Neural cell (in vitro differentiated cells): ENCODE measurements around the gene PBRM1. TPM values are rescaled to one million over a fixed set of nuclear protein-coding genes. Genes with fewer than 3 reads are reported as not detected.

Source experiments
- H2AFZ ChIP-seq: fragments of 200-600, 300-800 bp; sonication (generic), shearing (Covaris generic); 2 replicates; pipeline ENCODE4 v1.6.0; 2014; ENCODE audit warnings: low read depth, mild to moderate bottlenecking, antibody characterized with exemption, low read length, moderate library complexity
- H3F3A ChIP-seq: fragments of 200-600 bp; shearing (Covaris generic); 2 replicates; pipeline ENCODE4 v1.6.1; 2016; ENCODE audit warnings: mild to moderate bottlenecking, moderate library complexity, mixed read lengths, antibody characterized with exemption, low read length; ENCODE audit not compliant: insufficient read depth, poor library complexity, severe bottlenecking
- H3K27ac ChIP-seq: fragments of 200-600, 300-800 bp; sonication (generic), shearing (Covaris generic); 2 replicates; pipeline ENCODE4 v1.5.1; 2014; ENCODE audit warnings: mild to moderate bottlenecking, low read length, moderate library complexity
- H3K27me3 ChIP-seq: fragments of 300-800, 200-600 bp; sonication (generic), shearing (Covaris generic); 2 replicates; pipeline ENCODE4 v1.6.0; 2014; ENCODE audit warnings: mild to moderate bottlenecking, low read depth, low read length, moderate library complexity; ENCODE audit not compliant: insufficient read depth
- H3K36me3 ChIP-seq: fragments of 300-800, 200-600 bp; sonication (generic), shearing (Covaris generic); 2 replicates; pipeline ENCODE4 v1.5.1; 2014; ENCODE audit warnings: mild to moderate bottlenecking, antibody characterized with exemption, low read length, moderate library complexity; ENCODE audit not compliant: insufficient read depth
- H3K4me2 ChIP-seq: fragments of 300-800, 200-600 bp; sonication (generic), shearing (Covaris generic); 2 replicates; pipeline ENCODE4 v1.6.0; 2014; ENCODE audit warnings: mild to moderate bottlenecking, low read length
- H3K4me3 ChIP-seq: fragments of 300-800, 200-600 bp; sonication (generic), shearing (Covaris generic); 2 replicates; pipeline ENCODE4 v1.5.1; 2014; ENCODE audit warnings: mild to moderate bottlenecking, low read length, moderate library complexity
- H3K79me2 ChIP-seq: fragments of 200-600 bp; shearing (Covaris generic); replicated peaks from 2 replicates; pipeline ENCODE4 v1.6.0; 2014; ENCODE audit warnings: mild to moderate bottlenecking, low read length, moderate library complexity; ENCODE audit not compliant: insufficient read depth
- H3K9ac ChIP-seq: fragments of 300-800, 200-600 bp; sonication (generic), shearing (Covaris generic); 2 replicates; pipeline ENCODE4 v1.6.1; 2016; ENCODE audit warnings: mild to moderate bottlenecking, low read length, mixed read lengths
- H3K9me2 ChIP-seq: fragments of 200-600 bp; shearing (Covaris generic); 2 replicates; pipeline ENCODE4 v1.6.1; 2016; ENCODE audit warnings: mild to moderate bottlenecking, low read length, mixed read lengths; ENCODE audit not compliant: insufficient read depth
- H3K9me3 ChIP-seq: fragments of 200-600, 300-800 bp; sonication (generic), shearing (Covaris generic); 2 replicates; pipeline ENCODE4 v1.6.1; 2016; ENCODE audit warnings: mild to moderate bottlenecking, mixed run types, low read length, moderate library complexity, mixed read lengths
- H4K20me1 ChIP-seq: fragments of 200-600 bp; shearing (Covaris generic); 2 replicates; pipeline ENCODE4 v1.6.1; 2016; ENCODE audit warnings: mild to moderate bottlenecking, mixed run types; ENCODE audit not compliant: insufficient read depth
- EP300 ChIP-seq: fragments of 450-650 bp; conservative IDR thresholded peaks from 2 replicates; pipeline ENCODE4 v1.6.1; 2014; ENCODE audit warnings: antibody characterized with exemption, mild to moderate bottlenecking, moderate library complexity; ENCODE audit not compliant: poor library complexity, severe bottlenecking
- EZH2 ChIP-seq: fragments of 200-600, 300-800 bp; shearing (Covaris generic), sonication (generic); IDR thresholded peaks from 2 replicates; pipeline ENCODE4 v1.6.1; 2014; ENCODE audit warnings: antibody characterized with exemption, low read length, borderline replicate concordance, mild to moderate bottlenecking; ENCODE audit not compliant: insufficient read depth, poor library complexity, severe bottlenecking
- MXI1 ChIP-seq: fragments of 450-650 bp; conservative IDR thresholded peaks from 2 replicates; pipeline ENCODE4 v1.6.1; 2014; ENCODE audit warnings: antibody characterized with exemption, mild to moderate bottlenecking; ENCODE audit not compliant: poor library complexity, severe bottlenecking
- POLR2AphosphoS5 ChIP-seq: IDR thresholded peaks from 2 replicates; pipeline ENCODE4 v1.6.1; 2012
- RAD21 ChIP-seq: fragments of 450-650 bp; conservative IDR thresholded peaks from 2 replicates; pipeline ENCODE4 v1.6.1; 2014; ENCODE audit warnings: antibody characterized with exemption, mild to moderate bottlenecking, moderate library complexity
- SMC3 ChIP-seq: fragments of 450-650 bp; conservative IDR thresholded peaks from 2 replicates; pipeline ENCODE4 v1.6.1; 2014; ENCODE audit warnings: antibody characterized with exemption, mild to moderate bottlenecking, moderate library complexity; ENCODE audit not compliant: poor library complexity
- TAF1 ChIP-seq: IDR thresholded peaks from 2 replicates; pipeline ENCODE4 v1.6.1; 2012; ENCODE audit warnings: low read depth
- polyA plus RNA-seq: library from polyadenylated mRNA; depleted of rRNA; stranded (reverse); fragments of >200 nt; gene quantifications from 2 replicates; pipeline ENCODE4 v1.2.3, GENCODE V29; 2014
- TF ChIP-seq, protein P1 (sequence below): IDR thresholded peaks from 2 replicates; pipeline ENCODE4 v1.6.1; 2012; ENCODE audit warnings: borderline replicate concordance
- TF ChIP-seq, protein P2 (sequence below): fragments of 450-650 bp; IDR thresholded peaks from 2 replicates; pipeline ENCODE4 v1.5.1; 2014; ENCODE audit warnings: antibody characterized with exemption, mild to moderate bottlenecking, moderate library complexity; ENCODE audit not compliant: poor library complexity, severe bottlenecking

The PBRM1 gene
- polyA plus RNA-seq, 1 donor from 2014 or later, result 66.6 TPM

DNA sequence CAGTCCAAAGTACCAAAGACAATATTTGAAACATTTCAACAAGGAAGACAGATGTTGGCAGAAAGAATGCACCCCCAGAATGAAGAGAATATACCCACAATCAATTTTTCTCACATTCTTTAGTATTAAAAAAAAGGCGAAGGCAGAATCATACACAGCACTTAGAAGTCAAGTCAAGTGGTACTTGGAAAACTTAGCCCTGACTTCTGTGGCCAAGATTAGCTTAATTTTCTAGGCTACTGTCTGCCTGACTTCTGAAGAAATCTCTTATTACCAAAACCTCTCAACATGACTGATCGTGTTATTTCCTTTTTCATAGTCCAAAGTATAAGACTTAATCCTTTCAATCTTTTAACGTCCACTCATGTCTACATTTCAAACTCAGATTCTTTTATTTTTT, 60.7 kb downstream of the PBRM1 start:
- no peak overlapping the region for H3K27ac ChIP-seq
- H3K9ac ChIP-seq, result no peak overlapping the region
- no peaks in the 10 kb centered on the region for H3K9me3 ChIP-seq
- no peak overlapping the region for H3K4me3 ChIP-seq
- no peaks in the 10 kb centered on the region for H3F3A ChIP-seq
- H3K4me2 ChIP-seq, result no peak overlapping the region
- no peaks in the 10 kb centered on the region for H3K27me3 ChIP-seq
- no peaks in the 10 kb centered on the region for H3K79me2 ChIP-seq
- H4K20me1 ChIP-seq, result no peaks in the 10 kb centered on the region
- no peaks in the 10 kb centered on the region for H3K9me2 ChIP-seq
- H3K36me3 ChIP-seq, result no peaks in the 10 kb centered on the region
- TF ChIP-seq, protein P1, sequence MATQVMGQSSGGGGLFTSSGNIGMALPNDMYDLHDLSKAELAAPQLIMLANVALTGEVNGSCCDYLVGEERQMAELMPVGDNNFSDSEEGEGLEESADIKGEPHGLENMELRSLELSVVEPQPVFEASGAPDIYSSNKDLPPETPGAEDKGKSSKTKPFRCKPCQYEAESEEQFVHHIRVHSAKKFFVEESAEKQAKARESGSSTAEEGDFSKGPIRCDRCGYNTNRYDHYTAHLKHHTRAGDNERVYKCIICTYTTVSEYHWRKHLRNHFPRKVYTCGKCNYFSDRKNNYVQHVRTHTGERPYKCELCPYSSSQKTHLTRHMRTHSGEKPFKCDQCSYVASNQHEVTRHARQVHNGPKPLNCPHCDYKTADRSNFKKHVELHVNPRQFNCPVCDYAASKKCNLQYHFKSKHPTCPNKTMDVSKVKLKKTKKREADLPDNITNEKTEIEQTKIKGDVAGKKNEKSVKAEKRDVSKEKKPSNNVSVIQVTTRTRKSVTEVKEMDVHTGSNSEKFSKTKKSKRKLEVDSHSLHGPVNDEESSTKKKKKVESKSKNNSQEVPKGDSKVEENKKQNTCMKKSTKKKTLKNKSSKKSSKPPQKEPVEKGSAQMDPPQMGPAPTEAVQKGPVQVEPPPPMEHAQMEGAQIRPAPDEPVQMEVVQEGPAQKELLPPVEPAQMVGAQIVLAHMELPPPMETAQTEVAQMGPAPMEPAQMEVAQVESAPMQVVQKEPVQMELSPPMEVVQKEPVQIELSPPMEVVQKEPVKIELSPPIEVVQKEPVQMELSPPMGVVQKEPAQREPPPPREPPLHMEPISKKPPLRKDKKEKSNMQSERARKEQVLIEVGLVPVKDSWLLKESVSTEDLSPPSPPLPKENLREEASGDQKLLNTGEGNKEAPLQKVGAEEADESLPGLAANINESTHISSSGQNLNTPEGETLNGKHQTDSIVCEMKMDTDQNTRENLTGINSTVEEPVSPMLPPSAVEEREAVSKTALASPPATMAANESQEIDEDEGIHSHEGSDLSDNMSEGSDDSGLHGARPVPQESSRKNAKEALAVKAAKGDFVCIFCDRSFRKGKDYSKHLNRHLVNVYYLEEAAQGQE, result no peak
- TF ChIP-seq, protein P2, sequence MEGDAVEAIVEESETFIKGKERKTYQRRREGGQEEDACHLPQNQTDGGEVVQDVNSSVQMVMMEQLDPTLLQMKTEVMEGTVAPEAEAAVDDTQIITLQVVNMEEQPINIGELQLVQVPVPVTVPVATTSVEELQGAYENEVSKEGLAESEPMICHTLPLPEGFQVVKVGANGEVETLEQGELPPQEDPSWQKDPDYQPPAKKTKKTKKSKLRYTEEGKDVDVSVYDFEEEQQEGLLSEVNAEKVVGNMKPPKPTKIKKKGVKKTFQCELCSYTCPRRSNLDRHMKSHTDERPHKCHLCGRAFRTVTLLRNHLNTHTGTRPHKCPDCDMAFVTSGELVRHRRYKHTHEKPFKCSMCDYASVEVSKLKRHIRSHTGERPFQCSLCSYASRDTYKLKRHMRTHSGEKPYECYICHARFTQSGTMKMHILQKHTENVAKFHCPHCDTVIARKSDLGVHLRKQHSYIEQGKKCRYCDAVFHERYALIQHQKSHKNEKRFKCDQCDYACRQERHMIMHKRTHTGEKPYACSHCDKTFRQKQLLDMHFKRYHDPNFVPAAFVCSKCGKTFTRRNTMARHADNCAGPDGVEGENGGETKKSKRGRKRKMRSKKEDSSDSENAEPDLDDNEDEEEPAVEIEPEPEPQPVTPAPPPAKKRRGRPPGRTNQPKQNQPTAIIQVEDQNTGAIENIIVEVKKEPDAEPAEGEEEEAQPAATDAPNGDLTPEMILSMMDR, result no peak
- TF ChIP-seq RAD21 (no peak), EZH2 (no peak), MXI1 (no peak), EP300 (no peak), POLR2AphosphoS5 (no peak), SMC3 (no peak), TAF1 (no peak)
- H2AFZ ChIP-seq, result no peak overlapping the region

DNA sequence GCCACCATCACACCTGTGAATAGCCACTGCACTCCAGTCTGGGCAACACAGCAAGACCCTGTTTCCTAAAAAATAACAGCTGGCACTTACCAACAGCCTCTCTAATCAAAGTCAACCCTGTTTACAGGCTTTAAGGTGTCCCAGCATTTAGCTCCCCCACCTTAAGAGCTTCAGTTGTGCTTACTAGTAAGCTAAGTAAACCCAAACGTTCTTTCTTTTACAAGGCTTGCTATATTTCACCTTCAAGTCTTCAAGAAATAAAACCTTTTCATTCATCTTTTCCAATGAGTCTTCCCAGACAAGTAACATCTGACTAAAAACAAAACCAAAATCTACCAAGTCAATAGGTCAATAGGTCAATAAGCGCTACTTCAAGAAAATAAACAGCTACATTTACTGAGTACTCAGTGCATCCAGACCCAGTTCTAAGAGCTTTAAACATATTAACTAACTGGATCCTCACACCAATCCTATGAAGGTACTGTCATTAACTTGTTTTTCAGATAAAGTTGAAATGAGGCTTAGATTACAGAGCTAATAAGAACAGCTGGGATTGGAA, 62.4 kb downstream of the PBRM1 start:
- Histone ChIP-seq H2AFZ (no peak overlapping the region), H4K20me1 (no peaks in the 10 kb centered on the region), H3K4me2 (no peak overlapping the region), H3K27ac (no peak overlapping the region), H3K79me2 (no peaks in the 10 kb centered on the region), H3K9me3 (no peaks in the 10 kb centered on the region), H3K36me3 (no peaks in the 10 kb centered on the region), H3K4me3 (no peak overlapping the region), H3F3A (no peaks in the 10 kb centered on the region), H3K9me2 (no peaks in the 10 kb centered on the region), H3K27me3 (no peaks in the 10 kb centered on the region), H3K9ac (no peak overlapping the region)
- TF ChIP-seq MXI1 (no peak), TAF1 (no peak), POLR2AphosphoS5 (no peak), EZH2 (no peak), EP300 (no peak), SMC3 (no peak), RAD21 (no peak)
- TF ChIP-seq, protein P1, result no peak
- TF ChIP-seq, protein P2, result no peak
